GM12878 (cell line): ENCODE data around the gene KRTAP4-6.

ENCODE experiments used
- POLR2AphosphoS5 ChIP-seq: IDR thresholded peaks from 2 replicates; pipeline ENCODE4 v1.6.1; 2011; ENCODE audit warnings: mild to moderate bottlenecking, low read length, inconsistent platforms
- SIN3A ChIP-seq: IDR thresholded peaks from 2 replicates; pipeline ENCODE4 v1.6.1; 2012; ENCODE audit warnings: low read depth, low read length, improper control_type of control experiment

DNA sequence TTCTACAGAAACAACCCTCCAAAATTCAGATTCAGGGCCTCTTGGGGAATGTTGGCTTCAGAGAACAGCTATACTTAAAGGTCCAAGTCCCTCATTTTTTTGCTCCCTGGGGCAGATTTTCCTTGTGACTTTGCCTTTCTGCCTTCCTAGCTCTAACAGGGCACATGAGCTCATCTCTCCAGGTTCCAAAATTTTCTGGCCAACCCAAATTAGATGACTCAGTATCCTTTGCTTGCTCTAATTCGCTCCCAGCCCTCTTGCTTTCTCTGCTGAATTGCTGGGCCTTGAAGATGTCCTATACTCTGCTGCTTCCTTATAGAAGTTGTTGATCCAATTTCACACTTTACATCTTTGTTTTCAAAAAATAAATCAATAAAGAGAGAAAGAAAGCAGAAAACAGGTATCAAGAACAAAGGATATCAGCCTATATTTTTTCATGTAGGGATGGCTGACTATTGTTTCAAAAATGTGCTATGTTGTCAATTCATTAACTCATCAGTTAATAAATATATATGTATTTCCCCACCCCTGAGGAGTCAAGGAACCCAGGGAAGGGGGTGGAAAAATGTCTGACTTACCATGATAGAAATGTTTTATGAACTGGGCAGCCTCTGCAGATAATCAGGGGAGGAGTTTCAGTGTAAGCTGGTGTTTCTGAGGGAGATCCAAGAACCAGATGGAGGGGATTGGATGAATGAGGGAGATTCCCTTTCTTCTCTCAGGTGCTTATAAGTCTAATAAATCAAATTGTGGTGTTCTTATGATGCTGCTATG, 38.7 kb upstream of the KRTAP4-6 start:
- TF ChIP-seq POLR2AphosphoS5 = no peak
- no peak for TF ChIP-seq SIN3A
